Left hindlimb (tissue), 1 donor: ENCODE results near the gene LIF.
A peak's percentile ranks its signal among the peaks of the same experiment; 100 is the strongest.
"Not testable (repeated sequence)": the region's sequence is repeated elsewhere in the genome, so short reads cannot be mapped to it uniquely, and the experiment has no call there.

ENCODE experiments used
- DNase-seq: peaks from one replicate; pipeline ENCODE4 v3.0.0-alpha.2; 2018

The LIF gene

GRCh38 chr22:30222321-30222720 is 24.2 kb downstream of the LIF start:
- DNase-seq = no peak

DNA sequence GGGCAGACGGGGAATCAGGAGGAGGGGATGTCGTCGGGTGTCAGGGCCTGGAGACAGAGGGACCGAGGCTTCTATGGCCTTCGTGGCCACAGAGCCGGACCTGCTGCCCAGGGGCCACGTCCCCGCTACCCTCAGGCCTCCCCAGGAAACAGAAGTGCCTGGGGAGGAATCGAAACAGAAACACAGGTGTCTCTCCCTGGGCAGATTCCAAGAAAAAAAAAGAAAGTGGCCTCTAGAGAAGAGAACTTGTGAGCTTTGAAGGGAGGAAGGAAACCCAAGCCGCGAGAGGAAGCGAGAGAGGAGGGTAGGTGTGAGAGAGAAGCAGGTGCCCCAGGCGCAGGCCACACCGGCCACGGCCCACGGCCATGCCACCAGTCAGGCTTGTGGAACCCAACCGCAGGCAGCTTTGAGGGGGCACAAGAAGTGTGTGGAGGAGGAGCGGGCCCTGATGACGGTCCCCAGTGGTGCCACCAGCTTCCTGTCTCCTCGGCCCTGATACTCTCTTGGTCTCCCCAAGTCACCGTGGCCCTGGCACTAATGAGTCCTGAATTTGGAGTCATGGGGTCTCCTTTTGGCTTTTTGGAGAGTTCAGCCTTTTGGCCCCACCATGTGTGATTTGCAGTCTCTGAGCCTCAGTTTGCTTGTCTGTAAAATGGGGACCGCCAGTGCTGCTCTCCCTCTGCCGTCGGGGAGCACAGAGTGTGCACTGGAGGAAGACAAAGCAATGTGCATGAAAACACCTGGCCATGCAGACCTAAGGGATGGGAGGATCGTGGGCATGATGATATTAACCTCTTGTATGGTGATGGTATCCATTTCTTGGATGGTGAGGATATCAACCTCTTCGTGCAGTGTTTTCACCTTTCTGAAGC is 25.2 kb downstream of the LIF start:
- DNase-seq = no peak

- DNase-seq = no peak
Measured at GRCh38 chr22:30220338-30221012, 26.1 kb downstream of the LIF start.

DNA sequence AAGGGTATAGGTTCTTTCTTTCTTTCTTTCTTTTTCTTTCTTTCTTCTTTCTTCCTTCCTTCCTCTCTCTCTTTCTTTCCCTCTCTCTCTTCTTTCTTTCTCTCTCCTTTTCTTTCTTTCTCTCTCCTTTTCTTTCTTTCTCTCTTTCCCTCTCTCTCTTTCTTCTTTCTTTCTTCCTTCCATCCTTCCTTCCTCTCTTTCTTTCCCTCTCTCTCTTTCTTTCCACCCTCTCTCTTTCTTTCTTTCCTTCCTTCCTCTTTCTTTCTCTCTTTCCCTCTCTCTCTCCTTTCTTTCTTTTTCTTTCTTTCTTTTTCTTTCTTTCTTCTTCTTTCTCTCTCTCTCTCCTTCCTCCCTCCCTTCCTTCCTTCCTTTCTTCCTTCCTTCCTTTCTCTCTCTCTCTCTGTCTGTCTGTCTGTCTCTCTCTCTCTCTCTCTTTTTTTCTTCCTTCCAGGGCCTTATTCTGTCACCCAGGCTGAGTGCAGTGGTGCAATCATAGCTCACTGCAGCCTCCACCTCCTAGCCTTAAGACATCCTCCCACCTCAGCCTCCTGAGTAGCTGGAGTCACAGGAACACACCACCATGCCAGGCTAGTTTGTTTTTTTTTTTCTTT is 26.8 kb downstream of the LIF start:
- DNase-seq = no peak

- no peak for DNase-seq
Measured at GRCh38 chr22:30219049-30219654, 27.4 kb downstream of the LIF start.

GRCh38 chr22:30217698-30218560 is 28.6 kb downstream of the LIF start:
- DNase-seq = peak; percentile 63

GRCh38 chr22:30216710-30217109 is 29.8 kb downstream of the LIF start:
- no peak for DNase-seq

GRCh38 chr22:30216272-30216671 is 30.3 kb downstream of the LIF start:
- not testable (repeated sequence) for DNase-seq

DNA sequence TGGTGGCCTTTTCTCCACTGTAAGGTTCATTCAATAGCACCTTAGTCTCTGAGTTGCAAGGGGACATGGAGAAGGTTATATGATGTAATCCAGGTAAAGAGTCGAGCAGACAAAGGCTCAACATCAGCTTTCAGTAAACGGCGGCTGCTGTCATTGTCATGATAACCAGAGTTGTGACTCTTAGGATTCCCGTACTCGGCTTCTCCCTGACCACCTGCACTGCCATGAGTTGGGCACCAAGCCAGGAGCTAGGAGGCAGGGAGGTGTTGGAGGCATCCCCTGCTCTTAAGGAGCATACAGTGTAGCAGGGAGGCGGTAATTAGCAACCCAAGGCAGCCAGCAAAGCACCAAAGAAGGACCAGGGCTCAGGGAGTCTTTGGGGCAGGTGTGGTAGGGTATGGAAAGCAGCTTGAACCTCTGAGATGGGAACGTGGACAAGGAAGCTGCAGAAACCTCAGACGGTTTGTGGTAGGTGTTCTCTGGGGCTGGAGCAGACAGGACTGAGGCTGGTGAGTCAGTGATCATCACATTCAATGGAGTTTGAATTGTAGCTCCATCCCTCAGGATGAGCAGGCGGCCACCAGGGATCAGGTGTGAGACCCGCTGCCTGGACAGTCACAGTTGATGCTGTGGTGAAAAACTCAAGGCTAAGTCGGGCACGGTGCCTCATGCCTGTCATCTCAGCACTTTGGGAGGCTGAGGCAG is 31.7 kb downstream of the LIF start:
- no peak for DNase-seq

DNA sequence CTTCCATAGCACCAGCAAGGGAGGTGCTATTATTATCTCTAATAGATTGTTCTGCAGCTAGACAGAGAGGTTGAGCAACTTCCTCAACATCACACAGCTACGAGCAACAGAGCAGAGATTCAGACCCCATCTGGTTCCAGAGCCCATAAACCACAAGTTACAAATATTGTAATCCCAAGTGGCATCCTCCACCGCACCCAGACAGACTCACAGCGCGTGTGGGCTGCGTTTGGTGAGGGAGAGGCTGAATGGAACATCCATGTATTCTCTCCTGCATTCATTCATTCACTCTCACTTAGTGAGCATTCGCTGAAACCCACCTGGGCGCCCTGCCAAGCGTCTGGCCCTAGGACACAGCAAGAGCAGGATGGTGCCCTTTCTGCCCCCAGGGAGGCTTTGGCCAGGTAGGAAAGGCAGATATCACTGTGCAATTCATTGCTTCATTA is 33.5 kb downstream of the LIF start:
- DNase-seq = no peak

DNA sequence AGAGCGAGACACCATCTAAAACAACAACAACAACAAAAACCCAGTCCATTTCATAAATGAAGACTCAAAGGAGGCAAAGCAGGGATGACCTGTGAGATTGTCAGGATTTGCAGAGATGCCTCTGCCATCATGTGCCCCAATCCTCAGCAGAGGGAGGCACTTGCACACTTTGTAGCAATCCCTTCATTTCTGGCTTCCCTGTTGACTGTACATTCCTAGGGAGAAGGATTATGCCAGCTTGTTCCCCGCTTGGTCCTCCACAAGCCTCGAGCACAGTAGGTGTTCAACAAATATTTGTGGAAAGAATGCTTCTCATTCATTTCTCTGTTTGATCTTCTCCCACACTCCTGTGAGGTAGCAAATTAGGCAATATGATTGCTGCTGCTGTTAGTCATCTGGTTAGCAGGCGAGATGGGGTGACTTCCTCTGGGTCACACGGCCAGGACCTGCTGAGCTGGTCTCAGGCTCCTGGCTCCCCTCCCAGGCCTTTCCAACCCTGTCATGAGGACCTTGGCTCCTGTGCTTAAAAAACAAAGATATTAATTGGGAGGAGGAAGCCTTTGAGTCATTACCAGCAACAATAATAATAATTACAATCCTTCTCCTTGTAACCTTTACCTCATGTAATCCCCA is 34.1 kb downstream of the LIF start:
- no peak for DNase-seq

GRCh38 chr22:30211124-30211820 is 35.3 kb downstream of the LIF start:
- no peak for DNase-seq

DNA sequence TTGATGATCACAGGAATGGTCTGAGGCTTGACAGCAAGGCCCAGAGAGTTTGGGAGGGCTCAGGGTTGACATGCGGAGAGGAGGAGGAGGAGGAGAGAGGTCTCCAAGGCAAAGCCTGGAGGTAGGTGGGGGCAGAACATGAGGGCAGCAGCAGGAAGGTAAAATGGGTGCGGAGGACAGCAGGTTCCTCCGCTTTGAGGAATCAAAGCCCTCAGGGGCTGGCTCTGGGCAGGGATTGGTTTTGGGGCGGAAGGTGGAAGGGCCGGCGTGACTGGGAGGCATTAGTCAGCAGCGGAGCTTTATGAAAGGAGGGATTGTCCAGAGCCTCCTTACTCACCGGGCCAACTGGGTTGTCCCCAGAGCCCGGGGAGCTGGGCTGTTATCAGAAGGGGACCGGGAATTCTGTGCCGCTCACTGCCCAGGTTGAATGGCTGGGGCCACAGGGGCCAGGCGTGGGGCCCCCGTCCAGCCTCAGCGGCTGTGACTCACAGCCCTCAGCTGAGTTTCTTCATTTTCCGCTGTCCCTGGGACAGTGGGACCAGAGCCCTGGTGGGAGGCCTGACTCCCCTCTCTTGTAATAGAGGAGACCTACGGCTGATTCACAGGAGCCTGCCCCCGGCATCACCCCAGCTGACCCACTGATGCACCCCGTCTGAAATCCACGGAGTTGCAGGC is 36.2 kb downstream of the LIF start:
- peak; percentile 52 for DNase-seq

- DNase-seq = peak; percentile 17
Measured at GRCh38 chr22:30209642-30210041, 36.9 kb downstream of the LIF start.

- DNase-seq = peak; percentile 76
Measured at GRCh38 chr22:30208631-30209603, 37.6 kb downstream of the LIF start.

GRCh38 chr22:30206944-30207343 is 39.6 kb downstream of the LIF start:
- peak; percentile 60 for DNase-seq

- peak; percentile 69 for DNase-seq
Measured at GRCh38 chr22:30205281-30206115, 41.1 kb downstream of the LIF start.

DNA sequence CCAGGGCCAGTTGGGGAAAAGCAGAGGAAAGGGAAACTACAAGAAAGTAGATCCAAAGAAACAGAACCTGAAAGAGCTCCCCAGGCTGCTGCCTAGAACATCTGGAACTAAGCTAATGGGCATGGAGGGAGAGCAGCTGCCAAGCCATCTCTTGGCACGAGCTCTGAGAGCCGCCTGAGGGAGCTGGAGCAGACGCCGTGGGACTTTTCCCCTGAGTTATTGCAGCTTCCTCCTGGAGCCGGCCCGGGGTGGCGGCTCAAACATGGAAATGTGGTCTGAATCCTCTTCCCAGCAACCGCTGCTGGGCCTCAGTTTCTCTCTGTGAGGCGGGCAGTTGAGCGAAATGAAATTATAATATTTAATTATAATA is 41.8 kb downstream of the LIF start:
- DNase-seq = peak; percentile 70
